Suprapubic skin (tissue), 4 donors: ENCODE data around the gene FOXS1. TPM values are rescaled to one million over a fixed set of nuclear protein-coding genes. Genes with fewer than 3 reads are reported as not detected.

Experiments
- DNase-seq, 2 donors: peaks; one replicate each; pipeline ENCODE4 v3.0.0-alpha.2; 2019; ENCODE audit warnings: low spot score in 2 of 2
- H3K27ac ChIP-seq: fragments of 200-600 bp; sonication (generic); one replicate; pipeline ENCODE4 v1.5.1; 2019
- H3K27me3 ChIP-seq: fragments of 200-600 bp; sonication (generic); one replicate; pipeline ENCODE4 v1.5.1; 2019
- H3K36me3 ChIP-seq: fragments of 200-600 bp; sonication (generic); one replicate; pipeline ENCODE4 v1.5.1; 2019
- H3K4me1 ChIP-seq: fragments of 200-600 bp; sonication (generic); one replicate; pipeline ENCODE4 v1.5.1; 2019
- H3K4me3 ChIP-seq: fragments of 200-600 bp; sonication (generic); one replicate; pipeline ENCODE4 v1.5.1; 2019; ENCODE audit warnings: mild to moderate bottlenecking
- H3K9me3 ChIP-seq: fragments of 200-600 bp; sonication (generic); one replicate; pipeline ENCODE4 v1.5.1; 2019
- CTCF ChIP-seq, 2 donors: fragments of 200-600 bp in 1 of 2; fragments of 450-650 bp in 1 of 2; sonication (generic) in 1 of 2; IDR thresholded peaks; one replicate each; pipeline ENCODE4 v1.5.1; 2016 to 2019; ENCODE audit warnings: antibody characterized with exemption in 2 of 2, mild to moderate bottlenecking in 1 of 2, moderate library complexity in 1 of 2
- EP300 ChIP-seq: sonication (generic); formaldehyde crosslinking; IDR thresholded peaks from one replicate; pipeline ENCODE4 v1.6.1; 2017; ENCODE audit warnings: antibody characterized with exemption
- POLR2A ChIP-seq, 2 donors: fragments of 450-650 bp; IDR thresholded peaks; one replicate each; pipeline ENCODE4 v1.6.1; 2017; ENCODE audit warnings: antibody characterized with exemption in 2 of 2, mild to moderate bottlenecking in 2 of 2, moderate library complexity in 2 of 2
- POLR2AphosphoS5 ChIP-seq, 3 donors: sonication (generic); formaldehyde crosslinking; IDR thresholded peaks; one replicate each; pipeline ENCODE4 v1.6.1; 2017; ENCODE audit warnings: antibody characterized with exemption in 3 of 3
- WGBS: methylation state at CpG from one replicate; pipeline ENCODE4 v1.1.5; 2018; 5-methylcytosine and 5-hydroxymethylcytosine counted together
- total RNA-seq, 4 donors: library from RNA; depleted of rRNA; stranded (reverse); fragments of >200 nt; gene quantifications; one replicate each; pipeline ENCODE4 v1.1.0, GENCODE V29; 2016

FOXS1 gene
- total RNA-seq, 4 donors from 2014 or later, result not detected

- Histone ChIP-seq H3K27ac (no peak overlapping the region), H3K4me3 (no peak overlapping the region), H3K9me3 (no peaks in the 10 kb centered on the region), H3K4me1 (peaks cover 12% of the 10 kb centered on the region), H3K27me3 (no peaks in the 10 kb centered on the region), H3K36me3 (no peaks in the 10 kb centered on the region)
- no peak for DNase-seq
- WGBS, result 90% methylated on average over 5 of the region's 5 CpGs
- TF ChIP-seq POLR2AphosphoS5 (IDR thresholded peaks at IDR 0.05) (no peak), CTCF (IDR thresholded peaks at IDR 0.05) (no peak), EP300 (no peak), POLR2A (IDR thresholded peaks at IDR 0.05) (no peak)
Observed at GRCh38 chr20:31826074-31826473, 19.3 kb downstream of the FOXS1 start.

DNA sequence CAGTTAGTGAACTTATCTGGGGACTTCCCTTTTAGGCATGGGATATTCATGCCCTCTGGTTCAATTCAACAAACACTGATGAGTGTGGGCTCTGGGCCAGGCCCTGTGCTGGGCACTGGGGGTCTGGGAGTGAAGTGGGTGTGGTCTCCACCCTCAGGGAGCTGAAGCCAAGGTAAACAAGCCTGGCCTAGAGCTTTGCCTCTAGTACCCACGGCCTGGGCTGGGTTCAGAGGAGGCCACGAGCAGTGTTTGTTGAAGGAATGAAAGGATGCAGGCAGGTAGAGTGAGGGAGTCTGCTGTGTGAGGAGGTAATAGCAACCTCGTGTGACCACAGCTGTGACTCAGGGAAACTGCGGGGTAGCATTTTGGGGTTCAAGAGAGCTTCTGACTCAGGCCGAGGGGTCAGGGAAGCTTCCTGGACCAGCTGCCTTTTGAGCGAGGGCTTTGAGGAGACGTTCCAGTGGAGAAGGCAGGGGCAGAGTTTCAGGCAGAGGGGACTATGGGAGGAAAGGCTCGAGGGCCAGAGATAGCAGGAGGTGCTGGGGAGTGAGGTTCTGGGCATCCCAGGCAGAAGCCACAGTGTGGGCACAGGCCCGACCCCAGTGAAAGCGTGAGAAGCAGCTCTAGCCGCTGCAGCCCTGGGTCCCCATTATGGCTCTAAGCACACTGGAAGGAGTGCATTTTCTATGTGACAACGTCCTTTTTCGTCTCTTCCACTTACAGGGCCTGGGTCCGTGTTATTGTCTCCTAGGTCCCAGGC, 20.7 kb downstream of the FOXS1 start:
- WGBS, result 86% methylated on average over 14 of the region's 14 CpGs
- TF ChIP-seq POLR2A (IDR thresholded peaks at IDR 0.05) (no peak), CTCF (IDR thresholded peaks at IDR 0.05) (no peak), POLR2AphosphoS5 (IDR thresholded peaks at IDR 0.05) (no peak), EP300 (no peak)
- H3K4me3 ChIP-seq, result no peak overlapping the region

DNA sequence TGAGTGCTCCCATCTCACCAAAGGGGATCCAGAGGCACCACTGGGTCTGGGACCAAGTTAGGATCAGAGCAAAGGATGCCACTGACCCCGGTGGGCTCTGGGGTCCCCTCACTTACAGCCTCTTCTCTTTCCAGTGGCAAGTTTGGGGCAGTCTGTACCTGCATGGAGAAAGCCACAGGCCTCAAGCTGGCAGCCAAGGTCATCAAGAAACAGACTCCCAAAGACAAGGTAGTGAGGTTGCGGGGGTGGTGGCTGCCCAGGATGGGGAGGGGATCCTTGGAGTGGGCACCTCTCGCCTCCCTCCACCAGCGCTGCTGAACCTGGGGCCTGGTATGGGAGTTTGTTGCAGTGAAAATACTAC, 21.3 kb downstream of the FOXS1 start:
- 95% methylated on average over 3 of the region's 4 CpGs for WGBS
- no peak for TF ChIP-seq POLR2AphosphoS5 (IDR thresholded peaks at IDR 0.05)
- no peak for TF ChIP-seq EP300
- TF ChIP-seq CTCF (IDR thresholded peaks at IDR 0.05), result no peak
- no peak for TF ChIP-seq POLR2A (IDR thresholded peaks at IDR 0.05)
- Histone ChIP-seq H3K36me3 (no peaks in the 10 kb centered on the region), H3K27me3 (no peaks in the 10 kb centered on the region), H3K4me3 (no peak overlapping the region), H3K9me3 (no peaks in the 10 kb centered on the region), H3K27ac (no peak overlapping the region), H3K4me1 (peaks cover 12% of the 10 kb centered on the region)
- no peak for DNase-seq

More for the DNA sequence above, 20.7 kb downstream of the FOXS1 start:
- H3K9me3 ChIP-seq, result no peaks in the 10 kb centered on the region
- no peak for DNase-seq
- no peaks in the 10 kb centered on the region for H3K36me3 ChIP-seq
- no peak overlapping the region for H3K27ac ChIP-seq
- H3K27me3 ChIP-seq, result no peaks in the 10 kb centered on the region
- peaks cover 12% of the 10 kb centered on the region for H3K4me1 ChIP-seq

DNA sequence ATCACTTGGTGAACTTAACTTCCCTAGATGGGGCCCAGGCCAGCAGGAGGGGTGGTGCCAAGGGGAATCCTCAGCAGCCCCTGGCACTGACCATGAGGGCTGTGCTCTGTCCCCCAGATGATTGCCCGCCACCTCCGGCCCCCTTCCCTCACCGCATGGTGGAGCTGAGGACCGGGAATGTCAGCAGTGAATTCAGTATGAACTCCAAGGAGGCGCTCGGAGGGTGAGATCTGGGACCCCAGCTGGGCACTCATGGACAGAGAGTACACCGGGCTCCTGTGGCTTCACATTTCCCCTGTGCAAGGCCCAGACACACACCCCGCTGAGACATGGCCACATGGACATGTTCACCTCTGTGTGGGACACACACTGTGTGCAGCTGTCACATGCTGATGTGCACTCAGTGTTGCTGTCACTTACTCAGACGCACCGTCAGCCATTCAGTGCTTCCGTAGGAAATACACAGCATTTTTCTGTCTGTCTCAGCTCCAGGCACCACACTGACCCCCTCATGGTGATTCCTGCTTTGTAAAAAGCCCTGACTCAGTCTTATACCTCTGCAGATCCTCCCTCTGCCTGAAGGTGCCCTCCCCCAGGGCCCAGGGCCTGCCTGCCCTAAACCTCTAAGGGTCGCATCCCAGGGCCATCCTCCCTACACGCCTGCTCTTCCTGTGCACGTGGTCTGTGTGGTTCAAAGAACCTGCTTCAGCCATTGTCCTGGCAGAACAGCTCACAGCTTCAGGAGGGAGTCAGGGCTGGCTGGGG, 21.9 kb downstream of the FOXS1 start:
- 71% methylated on average over 12 of the region's 14 CpGs for WGBS

More for the DNA sequence above, 21.9 kb downstream of the FOXS1 start:
- H3K4me3 ChIP-seq, result no peak overlapping the region
- no peaks in the 10 kb centered on the region for H3K27me3 ChIP-seq
- H3K9me3 ChIP-seq, result no peaks in the 10 kb centered on the region
- peaks cover 12% of the 10 kb centered on the region for H3K4me1 ChIP-seq
- H3K36me3 ChIP-seq, result no peaks in the 10 kb centered on the region
- H3K27ac ChIP-seq, result no peak overlapping the region
- DNase-seq, result no peak
- TF ChIP-seq POLR2AphosphoS5 (IDR thresholded peaks at IDR 0.05), result no peak
- TF ChIP-seq POLR2A (IDR thresholded peaks at IDR 0.05), result no peak
- no peak for TF ChIP-seq CTCF (IDR thresholded peaks at IDR 0.05)
